Stomach (tissue), 4 donors: ENCODE data around the gene SLC10A3.

Experiments
- POLR2A ChIP-seq, 4 donors: fragments of 450-650 bp; IDR thresholded peaks; one replicate each; pipeline ENCODE4 v1.6.1; 2016; ENCODE audit warnings: antibody characterized with exemption in 4 of 4, control low read depth in 2 of 4, mild to moderate bottlenecking in 1 of 4, moderate library complexity in 1 of 4
- TF ChIP-seq, protein P1 (sequence below), 7 experiments: fragments of 450-650 bp in 4 of 7; fragments of 200-600 bp in 3 of 7; sonication (generic) in 3 of 7; IDR thresholded peaks; one replicate each; pipeline ENCODE4 v1.5.1; 2016 to 2019; ENCODE audit warnings: antibody characterized with exemption in 7 of 7, control low read depth in 2 of 7, mild to moderate bottlenecking in 1 of 7

- TF ChIP-seq, protein P1, sequence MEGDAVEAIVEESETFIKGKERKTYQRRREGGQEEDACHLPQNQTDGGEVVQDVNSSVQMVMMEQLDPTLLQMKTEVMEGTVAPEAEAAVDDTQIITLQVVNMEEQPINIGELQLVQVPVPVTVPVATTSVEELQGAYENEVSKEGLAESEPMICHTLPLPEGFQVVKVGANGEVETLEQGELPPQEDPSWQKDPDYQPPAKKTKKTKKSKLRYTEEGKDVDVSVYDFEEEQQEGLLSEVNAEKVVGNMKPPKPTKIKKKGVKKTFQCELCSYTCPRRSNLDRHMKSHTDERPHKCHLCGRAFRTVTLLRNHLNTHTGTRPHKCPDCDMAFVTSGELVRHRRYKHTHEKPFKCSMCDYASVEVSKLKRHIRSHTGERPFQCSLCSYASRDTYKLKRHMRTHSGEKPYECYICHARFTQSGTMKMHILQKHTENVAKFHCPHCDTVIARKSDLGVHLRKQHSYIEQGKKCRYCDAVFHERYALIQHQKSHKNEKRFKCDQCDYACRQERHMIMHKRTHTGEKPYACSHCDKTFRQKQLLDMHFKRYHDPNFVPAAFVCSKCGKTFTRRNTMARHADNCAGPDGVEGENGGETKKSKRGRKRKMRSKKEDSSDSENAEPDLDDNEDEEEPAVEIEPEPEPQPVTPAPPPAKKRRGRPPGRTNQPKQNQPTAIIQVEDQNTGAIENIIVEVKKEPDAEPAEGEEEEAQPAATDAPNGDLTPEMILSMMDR (IDR thresholded peaks at IDR 0.05) = no peak
- TF ChIP-seq POLR2A (IDR thresholded peaks at IDR 0.05) = no peak
These were observed 9.2 kb downstream of the SLC10A3 start for GRCh38 chrX:154481195-154481594.
